ENCODE results near the gene ADAM19. TPM values are rescaled to one million over a fixed set of nuclear protein-coding genes. Genes with fewer than 3 reads are reported as not detected.

ADAM19 gene
- total RNA-seq, 1 experiment from 2014 or later, result 3.5 TPM

DNA sequence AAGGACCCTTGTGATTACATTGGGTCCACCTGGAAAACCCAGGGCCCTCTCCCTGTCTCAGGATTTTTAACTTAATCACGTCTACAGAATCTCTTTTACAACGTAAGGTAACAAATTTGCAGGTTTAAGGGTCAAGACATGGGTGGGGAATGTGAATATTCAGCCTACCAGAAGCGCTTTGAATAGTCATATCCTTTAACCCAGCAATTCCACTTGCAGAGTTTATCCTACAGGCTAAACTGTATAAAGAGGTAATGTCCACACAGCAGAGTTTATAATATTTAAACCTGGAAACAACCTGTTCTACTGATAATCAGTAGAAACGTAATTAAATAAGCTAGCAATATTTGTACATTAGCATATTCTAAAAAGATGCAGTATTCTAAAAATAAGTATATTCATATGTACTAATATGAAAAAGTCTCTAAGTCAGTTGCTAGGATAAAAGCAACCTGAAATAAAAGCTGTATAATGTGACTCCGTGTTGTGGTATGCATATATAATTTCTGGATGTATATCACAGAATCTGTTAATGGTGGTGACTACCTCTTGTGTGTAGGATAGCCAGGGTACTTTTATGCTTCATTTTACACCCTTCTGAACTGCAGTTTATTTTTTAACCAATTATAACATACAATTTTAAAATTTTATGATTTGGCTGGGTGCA, 129.7 kb downstream of the ADAM19 start:
- in situ Hi-C loops (cut with HindIII; ENCODE audit: low pct_unique_long_range_greater_than_20kb, low sequenced_read_pairs), result no loop called here

DNA sequence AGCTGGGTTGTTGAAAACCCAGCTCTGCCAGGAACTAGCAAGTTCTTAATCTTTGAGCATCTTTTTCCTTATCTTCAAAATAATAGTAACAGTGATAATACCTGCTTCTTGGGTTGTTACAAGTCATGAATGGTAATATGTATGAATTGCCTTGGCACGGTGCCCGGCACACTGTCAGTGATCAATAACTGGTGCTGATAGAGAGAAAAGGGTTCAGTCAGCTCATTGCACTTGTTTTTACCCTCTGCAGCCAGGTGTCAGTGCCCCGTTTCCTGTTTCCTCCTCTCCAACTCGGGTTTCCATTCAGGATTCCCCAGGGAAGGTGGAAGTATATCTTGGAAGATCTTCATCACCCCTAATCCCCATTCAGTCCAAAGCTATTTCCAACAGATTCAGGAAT, 131.4 kb downstream of the ADAM19 start:
- no peak for DNase-seq (ENCODE audit: low read depth, low spot score)
- TF ChIP-seq SIN3A (IDR thresholded peaks at IDR 0.05; ENCODE audit: borderline replicate concordance, insufficient read depth, low read depth, low read length), result no peak
- TF ChIP-seq TCF7L2 (IDR thresholded peaks at IDR 0.05; ENCODE audit: low read depth, low read length), result no peak
- TF ChIP-seq REST (IDR thresholded peaks at IDR 0.05; ENCODE audit: insufficient read depth in 1 of 2, low read depth in 2 of 2, low read length in 1 of 2), result no peak
- no peak for TF ChIP-seq CTCF (IDR thresholded peaks at IDR 0.05)
- TF ChIP-seq POLR2AphosphoS5 (IDR thresholded peaks at IDR 0.05; ENCODE audit: low read depth, low read length), result no peak
- no TSS peak for BruUV-seq (replicated peaks)
- intact Hi-C loops (cut with micrococcal nuclease; ENCODE audit: unreplicated experiment), result no loop called here
- POLR2A ChIA-PET, result no interaction called here
- Histone ChIP-seq H3K9me3 (ENCODE audit: control insufficient read depth, insufficient read depth, low read depth, low read length) (no peaks in the 10 kb centered on the region), H3K4me3 (ENCODE audit: low read depth in 2 of 2, low read length in 2 of 2) (no peak overlapping the region), H3K27me3 (ENCODE audit: control insufficient read depth, insufficient read depth, low read length) (0 out of 2 replicates have a peak, but pooled peaks cover 2% of the 10 kb centered on the region), H3K4me1 (ENCODE audit: control insufficient read depth, insufficient read depth, low read length) (no peaks in the 10 kb centered on the region), H3K36me3 (ENCODE audit: control insufficient read depth, insufficient read depth, low read length) (no peaks in the 10 kb centered on the region), H3K27ac (ENCODE audit: low read length) (no peak overlapping the region)
- CTCF ChIA-PET, result no interaction called here
- in situ Hi-C loops (cut with HindIII; ENCODE audit: low pct_unique_long_range_greater_than_20kb, low sequenced_read_pairs), result no loop called here
- ATAC-seq, result no peak

More for the DNA sequence above, 129.7 kb downstream of the ADAM19 start:
- Histone ChIP-seq H3K27me3 (ENCODE audit: control insufficient read depth, insufficient read depth, low read length) (0 out of 2 replicates have a peak, but pooled peaks cover 2% of the 10 kb centered on the region), H3K4me1 (ENCODE audit: control insufficient read depth, insufficient read depth, low read length) (no peaks in the 10 kb centered on the region), H3K9me3 (ENCODE audit: control insufficient read depth, insufficient read depth, low read depth, low read length) (no peaks in the 10 kb centered on the region), H3K27ac (ENCODE audit: low read length) (no peak overlapping the region), H3K36me3 (ENCODE audit: control insufficient read depth, insufficient read depth, low read length) (no peaks in the 10 kb centered on the region), H3K4me3 (ENCODE audit: low read depth in 2 of 2, low read length in 2 of 2) (no peak overlapping the region)
- CTCF ChIA-PET, result no interaction called here
- no peak for TF ChIP-seq POLR2AphosphoS5 (IDR thresholded peaks at IDR 0.05; ENCODE audit: low read depth, low read length)
- TF ChIP-seq REST (IDR thresholded peaks at IDR 0.05; ENCODE audit: insufficient read depth in 1 of 2, low read depth in 2 of 2, low read length in 1 of 2), result no peak
- TF ChIP-seq SIN3A (IDR thresholded peaks at IDR 0.05; ENCODE audit: borderline replicate concordance, insufficient read depth, low read depth, low read length), result no peak
- no peak for TF ChIP-seq TCF7L2 (IDR thresholded peaks at IDR 0.05; ENCODE audit: low read depth, low read length)
- no peak for TF ChIP-seq CTCF (IDR thresholded peaks at IDR 0.05)
- intact Hi-C loops (cut with micrococcal nuclease; ENCODE audit: unreplicated experiment), result no loop called here
- POLR2A ChIA-PET, result no interaction called here
- no peak for ATAC-seq
- no peak for DNase-seq (ENCODE audit: low read depth, low spot score)
- no TSS peak for BruUV-seq (replicated peaks)

Measured in Panc1 (cell line).